ENCODE measurements around the gene LAMA4. TPM values are rescaled to one million over a fixed set of nuclear protein-coding genes. Genes with fewer than 3 reads are reported as not detected.

The LAMA4 gene
- polyA plus RNA-seq, 2 of the 4 experiments (the other 2 are of a cell fraction) = 1.0 to 3.1 TPM

GRCh38 chr6:112218563-112218962 is 35.8 kb downstream of the LAMA4 start:
- DNase-seq (ENCODE audit: low read depth in 1 of 2, low spot score in 1 of 2) (peak in 1 of 2 experiments; percentile 27), ATAC-seq (peak in 1 of 2 experiments; percentile 27; a peak in 4 of 6 replicates), FAIRE-seq (no peak)
- Histone ChIP-seq H3K4me3 (no peak overlapping the region), H3K9me3 (no peaks in the 10 kb centered on the region), H3K27ac (peak overlapping the region; percentile 50 to 62; a peak in 3 of 6 replicates), H3K4me1 (peaks cover 68% of the 10 kb centered on the region), H3K4me2 (peak overlapping the region; percentile 30; the same call in 2 of the 3 replicates)
- ChIA-PET CTCF (no interaction called here), POLR2A (no interaction called here)
- WGBS (ENCODE audit: missing lambda C conversion rate) = 41% methylated on average over 5 of the region's 5 CpGs
- TF ChIP-seq CHD2 (IDR thresholded peaks at IDR 0.05; ENCODE audit: low read length, partially characterized antibody) (no peak), ESRRA (IDR thresholded peaks at IDR 0.05; ENCODE audit: borderline replicate concordance, low read length) (no peak)

GRCh38 chr6:112216662-112217551 is 37.5 kb downstream of the LAMA4 start:
- ATAC-seq (peak; percentile 39 to 65; a peak in 3 of 6 replicates), DNase-seq (ENCODE audit: low read depth in 1 of 2, low spot score in 1 of 2) (peak in 1 of 2 experiments; percentile 30), FAIRE-seq (no peak)
- ChIA-PET POLR2A (interaction anchor here (0.8 kb wide), 1 partner anchor 82 kb away, joined by 3 read pairs; no protein-coding TSS in a partner anchor), CTCF (interaction anchor here (1.4 kb wide), 1 partner anchor 18 kb away, joined by 3 read pairs; no protein-coding TSS in a partner anchor)
- H3K9me3 ChIP-seq = no peaks in the 10 kb centered on the region
- peaks cover 55% of the 10 kb centered on the region for H3K4me1 ChIP-seq
- WGBS (ENCODE audit: missing lambda C conversion rate) = 49% methylated on average over 6 of the region's 6 CpGs
- H3K4me2 ChIP-seq = peak overlapping the region; percentile 39
- no peak overlapping the region for H3K4me3 ChIP-seq
- TF ChIP-seq JUN (IDR thresholded peaks at IDR 0.05) (no peak), FOSL2 (IDR thresholded peaks at IDR 0.05) (no peak), FOSL2 (CRISPR knock-in tag; IDR thresholded peaks at IDR 0.05) (peak; percentile 48), HOXB13 (CRISPR knock-in tag; IDR thresholded peaks at IDR 0.05; ENCODE audit: low read depth) (no peak), BCL3 (IDR thresholded peaks at IDR 0.05) (no peak), RFX5 (IDR thresholded peaks at IDR 0.05) (no peak), CHD2 (IDR thresholded peaks at IDR 0.05; ENCODE audit: low read length, partially characterized antibody) (no peak), ATOH8 (CRISPR knock-in tag; IDR thresholded peaks at IDR 0.05; ENCODE audit: low read depth) (no peak), RARB (CRISPR knock-in tag; IDR thresholded peaks at IDR 0.05) (no peak), ZC3H11A (IDR thresholded peaks at IDR 0.05) (no peak), ZSCAN20 (CRISPR knock-in tag; IDR thresholded peaks at IDR 0.05) (no peak), HOXB5 (CRISPR knock-in tag; IDR thresholded peaks at IDR 0.05) (no peak), CEBPB (IDR thresholded peaks at IDR 0.05) (peak in 1 of 2 experiments; percentile 66; a peak in 2 of 4 replicates), FOXS1 (CRISPR knock-in tag; IDR thresholded peaks at IDR 0.05) (no peak), GATA3 (IDR thresholded peaks at IDR 0.05; ENCODE audit: borderline replicate concordance) (peak; percentile 57; the same call in 1 of the 2 replicates), MAX (IDR thresholded peaks at IDR 0.05) (no peak), EP300 (IDR thresholded peaks at IDR 0.05) (peak in 1 of 2 experiments; percentile 26; a peak in 1 of 5 replicates)
- H3K27ac ChIP-seq = peak overlapping the region; percentile 55 to 79; a peak in 5 of 6 replicates

- ATAC-seq = no peak
- peak overlapping the region; percentile 64; the same call in 2 of the 3 replicates for H3K4me2 ChIP-seq
- POLR2A ChIA-PET = interaction anchor here (0.7 kb wide), 1 partner anchor 84 kb away, joined by 3 read pairs; no protein-coding TSS in a partner anchor
- no peaks in the 10 kb centered on the region for H3K9me3 ChIP-seq
- 86% methylated on average over 7 of the region's 7 CpGs for WGBS (ENCODE audit: missing lambda C conversion rate)
- FAIRE-seq = no peak
- no peak for TF ChIP-seq ESRRA (IDR thresholded peaks at IDR 0.05; ENCODE audit: borderline replicate concordance, low read length)
- no peak for TF ChIP-seq RAD21 (conservative IDR thresholded peaks at IDR 0.05 in 1 of 2, IDR thresholded peaks at IDR 0.05 in 1 of 2)
- no peak for TF ChIP-seq KDM1A (IDR thresholded peaks at IDR 0.05; ENCODE audit: low read depth)
- TF ChIP-seq GATA3 (IDR thresholded peaks at IDR 0.05; ENCODE audit: borderline replicate concordance) = no peak
- TF ChIP-seq HMGXB4 (CRISPR knock-in tag; IDR thresholded peaks at IDR 0.05; ENCODE audit: borderline replicate concordance) = no peak
- TF ChIP-seq EHMT2 (IDR thresholded peaks at IDR 0.05; ENCODE audit: low read depth) = no peak
- H3K4me3 ChIP-seq = no peak overlapping the region
- CTCF ChIA-PET = interaction anchor here (1.4 kb wide), 1 partner anchor 19 kb away, joined by 3 read pairs; no protein-coding TSS in a partner anchor
- no peak for DNase-seq (ENCODE audit: low read depth in 1 of 2, low spot score in 1 of 2)
- peaks cover 49% of the 10 kb centered on the region for H3K4me1 ChIP-seq
- peak overlapping the region in 1 of 2 experiments; percentile 62; a peak in 2 of 6 replicates for H3K27ac ChIP-seq
Observed at GRCh38 chr6:112215488-112216284, 38.7 kb downstream of the LAMA4 start.

Measured in A549 (cell line).